Esophagus muscularis mucosa (tissue), 4 donors: ENCODE data around the gene GOLGB1. TPM values are rescaled to one million over a fixed set of nuclear protein-coding genes. Genes with fewer than 3 reads are reported as not detected.
"Not testable (repeated sequence)": the region's sequence is repeated elsewhere in the genome, so short reads cannot be mapped to it uniquely, and the experiment has no call there.

Source experiments
- DNase-seq: peaks from one replicate; pipeline ENCODE4 v3.0.0-alpha.2; 2017; ENCODE audit errors: extremely low spot score
- H3K27ac ChIP-seq, 4 donors: fragments of 200-600 bp; sonication (generic); replicated peaks in 1 of 4; 1 replicate in 3 of 4; 2 replicates in 1 of 4; pipeline ENCODE4 v1.5.1; 2016 to 2019; ENCODE audit warnings: mild to moderate bottlenecking in 1 of 4
- H3K27me3 ChIP-seq, 4 donors: fragments of 200-600 bp; sonication (generic); one replicate each; pipeline versions ENCODE4 v1.5.1 to v1.6.0; 2016 to 2019
- H3K36me3 ChIP-seq, 4 donors: fragments of 200-600 bp; sonication (generic); one replicate each; pipeline ENCODE4 v1.5.1; 2016 to 2019
- H3K4me1 ChIP-seq, 4 donors: fragments of 200-600 bp; sonication (generic); one replicate each; pipeline ENCODE4 v1.5.1; 2016 to 2019
- H3K4me3 ChIP-seq, 4 donors: fragments of 200-600 bp; sonication (generic); 1 replicate in 2 of 4; 2 replicates in 2 of 4; pipeline ENCODE4 v1.5.1; 2016 to 2019; ENCODE audit warnings: mild to moderate bottlenecking in 4 of 4, moderate library complexity in 1 of 4
- H3K9me3 ChIP-seq, 4 donors: fragments of 200-600 bp; sonication (generic); 1 replicate in 3 of 4; 2 replicates in 1 of 4; pipeline ENCODE4 v1.5.1; 2016 to 2019
- CTCF ChIP-seq, 3 experiments: fragments of 200-600 bp in 2 of 3; fragments of 450-650 bp in 1 of 3; sonication (generic) in 2 of 3; IDR thresholded peaks; one replicate each; pipeline ENCODE4 v1.5.1; 2017 to 2019; ENCODE audit warnings: antibody characterized with exemption in 3 of 3, mild to moderate bottlenecking in 2 of 3, moderate library complexity in 1 of 3
- EP300 ChIP-seq: sonication (generic); formaldehyde crosslinking; IDR thresholded peaks from one replicate; pipeline ENCODE4 v1.6.1; 2017; ENCODE audit warnings: antibody characterized with exemption
- POLR2A ChIP-seq: fragments of 450-650 bp; IDR thresholded peaks from one replicate; pipeline ENCODE4 v1.6.1; 2017; ENCODE audit warnings: antibody characterized with exemption, moderate library complexity, mild to moderate bottlenecking, low read depth
- POLR2AphosphoS5 ChIP-seq, 2 donors: sonication (generic); formaldehyde crosslinking; IDR thresholded peaks; one replicate each; pipeline ENCODE4 v1.6.1; 2017; ENCODE audit warnings: antibody characterized with exemption in 2 of 2
- WGBS: methylation state at CpG from one replicate; pipeline ENCODE4 v1.1.5; 2018; 5-methylcytosine and 5-hydroxymethylcytosine counted together
- intact Hi-C: fragments of 100-400 bp; cut with DNase I; formaldehyde crosslinking; loops from one replicate; pipeline ENCODE4 v1.15.1; 2023
- total RNA-seq, 4 donors: library from RNA; depleted of rRNA; stranded (reverse); fragments of >200 nt; gene quantifications; one replicate each; pipeline versions ENCODE4 v1.1.0 to v1.2.1, GENCODE V29; 2016

Gene GOLGB1
- total RNA-seq, 4 donors from 2014 or later = 55.7 to 73.9 (median 69.3) TPM

GRCh38 chr3:121747976-121748375 is 1.6 kb downstream of the GOLGB1 start:
- no peaks in the 10 kb centered on the region for H3K27me3 ChIP-seq
- H3K4me1 ChIP-seq = peaks cover 28 to 44% (median 32%) of the 10 kb centered on the region in 4 donors
- no peaks in the 10 kb centered on the region for H3K36me3 ChIP-seq
- TF ChIP-seq POLR2AphosphoS5 (IDR thresholded peaks at IDR 0.05) (no peak), POLR2A (no peak), CTCF (IDR thresholded peaks at IDR 0.05) (no peak), EP300 (no peak)
- no peaks in the 10 kb centered on the region for H3K9me3 ChIP-seq
- peak overlapping the region; percentile 64 to 91 (median 86) for H3K4me3 ChIP-seq
- intact Hi-C loops = loop anchor here (5.0 kb wide), 1 partner anchor 89 kb away; the partner anchor contains the start of genes EAF2 and IQCB1
- DNase-seq = no peak
- WGBS = 38% methylated on average over 3 of the region's 3 CpGs
- H3K27ac ChIP-seq = no peak overlapping the region

GRCh38 chr3:121743106-121743505 is 6.4 kb downstream of the GOLGB1 start:
- DNase-seq, H3K27me3 ChIP-seq, H3K27ac ChIP-seq, H3K36me3 ChIP-seq, intact Hi-C loops, H3K9me3 ChIP-seq, H3K4me3 ChIP-seq: not testable (repeated sequence)
- 97% methylated on average over 2 of the region's 2 CpGs for WGBS
- peaks cover 18 to 52% (median 37%) of the 10 kb centered on the region in 4 donors for H3K4me1 ChIP-seq

GRCh38 chr3:121740896-121741295 is 8.6 kb downstream of the GOLGB1 start:
- H3K27me3 ChIP-seq = no peaks in the 10 kb centered on the region
- TF ChIP-seq POLR2AphosphoS5 (IDR thresholded peaks at IDR 0.05) (no peak), CTCF (IDR thresholded peaks at IDR 0.05) (no peak), EP300 (no peak), POLR2A (no peak)
- DNase-seq = no peak
- H3K27ac ChIP-seq = no peak overlapping the region
- H3K4me1 ChIP-seq = peaks cover 9 to 36% (median 23%) of the 10 kb centered on the region in 4 donors
- no peaks in the 10 kb centered on the region for H3K9me3 ChIP-seq
- 60% methylated on average over 2 of the region's 2 CpGs for WGBS
- H3K4me3 ChIP-seq = no peak overlapping the region
- peaks cover 0 to 4% (median 0%) of the 10 kb centered on the region in 4 donors for H3K36me3 ChIP-seq
- intact Hi-C loops = no loop called here

- H3K27me3 ChIP-seq = no peaks in the 10 kb centered on the region
- no peak overlapping the region for H3K27ac ChIP-seq
- peaks cover 0 to 4% (median 0%) of the 10 kb centered on the region in 4 donors for H3K36me3 ChIP-seq
- intact Hi-C loops = no loop called here
- no peak overlapping the region for H3K4me3 ChIP-seq
- TF ChIP-seq POLR2AphosphoS5 (IDR thresholded peaks at IDR 0.05) (no peak), CTCF (IDR thresholded peaks at IDR 0.05) (no peak), POLR2A (no peak), EP300 (no peak)
- H3K9me3 ChIP-seq = no peaks in the 10 kb centered on the region
- H3K4me1 ChIP-seq = peaks cover 8 to 39% (median 28%) of the 10 kb centered on the region in 4 donors
- DNase-seq = no peak
Observed at GRCh38 chr3:121739902-121740301, 9.6 kb downstream of the GOLGB1 start.

GRCh38 chr3:121737644-121738043 is 11.9 kb downstream of the GOLGB1 start:
- H3K27me3 ChIP-seq = no peaks in the 10 kb centered on the region
- H3K36me3 ChIP-seq = peaks cover 0 to 4% (median 0%) of the 10 kb centered on the region in 4 donors
- no peak overlapping the region for H3K27ac ChIP-seq
- H3K4me1 ChIP-seq = peaks cover 9 to 42% (median 40%) of the 10 kb centered on the region in 4 donors
- H3K9me3 ChIP-seq = no peaks in the 10 kb centered on the region
- no peak for TF ChIP-seq POLR2AphosphoS5 (IDR thresholded peaks at IDR 0.05)
- no peak for TF ChIP-seq EP300
- TF ChIP-seq POLR2A = no peak
- no peak for TF ChIP-seq CTCF (IDR thresholded peaks at IDR 0.05)
- WGBS = 98% methylated on average over 4 of the region's 4 CpGs
- intact Hi-C loops = no loop called here
- DNase-seq = no peak
- H3K4me3 ChIP-seq = no peak overlapping the region
